Tibial nerve (tissue), 4 donors: ENCODE data around the gene CORO2B. TPM values are rescaled to one million over a fixed set of nuclear protein-coding genes. Genes with fewer than 3 reads are reported as not detected.

Source experiments
- DNase-seq, 2 donors: peaks; one replicate each; pipeline ENCODE4 v3.0.0-alpha.2; 2019; ENCODE audit warnings: low spot score in 2 of 2
- H3K27ac ChIP-seq, 4 donors: fragments of 200-600 bp; sonication (generic) in 3 of 4; one replicate each; pipeline ENCODE4 v1.5.1; 2017 to 2019; ENCODE audit warnings: mild to moderate bottlenecking in 1 of 4
- H3K27me3 ChIP-seq, 2 donors: fragments of 200-600 bp; sonication (generic) in 1 of 2; one replicate each; pipeline versions ENCODE4 v1.5.1 to v1.6.0; 2017 to 2019
- H3K36me3 ChIP-seq, 3 donors: fragments of 200-600 bp; sonication (generic); one replicate each; pipeline ENCODE4 v1.5.1; 2018 to 2019
- H3K4me1 ChIP-seq, 4 donors: fragments of 200-600 bp; sonication (generic) in 3 of 4; one replicate each; pipeline ENCODE4 v1.5.1; 2017 to 2019
- H3K4me3 ChIP-seq, 4 donors: fragments of 200-600 bp; sonication (generic) in 3 of 4; one replicate each; pipeline ENCODE4 v1.5.1; 2017 to 2019; ENCODE audit warnings: mild to moderate bottlenecking in 1 of 4, moderate library complexity in 1 of 4
- H3K9me3 ChIP-seq, 4 donors: fragments of 200-600 bp; sonication (generic) in 3 of 4; one replicate each; pipeline ENCODE4 v1.5.1; 2017 to 2019
- CTCF ChIP-seq, 5 experiments: fragments of 200-600 bp in 3 of 5; fragments of 450-650 bp in 2 of 5; sonication (generic) in 3 of 5; IDR thresholded peaks; one replicate each; pipeline ENCODE4 v1.5.1; 2016 to 2019; ENCODE audit warnings: antibody characterized with exemption in 5 of 5, mild to moderate bottlenecking in 3 of 5, moderate library complexity in 2 of 5
- EP300 ChIP-seq, 2 donors: sonication (generic); formaldehyde crosslinking; IDR thresholded peaks; one replicate each; pipeline ENCODE4 v1.6.1; 2017; ENCODE audit warnings: antibody characterized with exemption in 2 of 2, mild to moderate bottlenecking in 1 of 2
- POLR2A ChIP-seq, 2 donors: fragments of 450-650 bp; IDR thresholded peaks; one replicate each; pipeline ENCODE4 v1.6.1; 2017; ENCODE audit warnings: antibody characterized with exemption in 2 of 2, mild to moderate bottlenecking in 2 of 2, moderate library complexity in 2 of 2
- WGBS, 2 donors: methylation state at CpG; one replicate each; pipeline ENCODE4 v1.1.5; 2018; 5-methylcytosine and 5-hydroxymethylcytosine counted together
- total RNA-seq, 4 donors: library from RNA; depleted of rRNA; stranded (reverse); fragments of >200 nt; gene quantifications; one replicate each; pipeline ENCODE4 v1.1.0, GENCODE V29; 2016

Gene CORO2B
- total RNA-seq, 4 donors from 2014 or later: 6.3 to 12.6 (median 9.6) TPM

GRCh38 chr15:68586274-68586961 lies 7.6 kb downstream of the CORO2B start:
- no peaks in the 10 kb centered on the region for H3K9me3 ChIP-seq
- 52% methylated on average over 7 of the region's 8 CpGs for WGBS, 2 donors
- no peak for DNase-seq
- peak overlapping the region in 3 of 4 donors; percentile 62 to 92 (median 77) for H3K27ac ChIP-seq
- peaks cover 0 to 77% (median 14%) of the 10 kb centered on the region in 4 donors for H3K4me1 ChIP-seq
- H3K36me3 ChIP-seq: no peaks in the 10 kb centered on the region
- TF ChIP-seq POLR2A (IDR thresholded peaks at IDR 0.05): no peak
- TF ChIP-seq EP300 (IDR thresholded peaks at IDR 0.05): no peak
- no peak for TF ChIP-seq CTCF (IDR thresholded peaks at IDR 0.05)
- H3K4me3 ChIP-seq: no peak overlapping the region
- no peaks in the 10 kb centered on the region for H3K27me3 ChIP-seq

- no peak overlapping the region for H3K4me3 ChIP-seq
- H3K36me3 ChIP-seq: no peaks in the 10 kb centered on the region
- peaks cover 0 to 63% (median 14%) of the 10 kb centered on the region in 4 donors for H3K4me1 ChIP-seq
- H3K27me3 ChIP-seq: no peaks in the 10 kb centered on the region
- no peak for DNase-seq
- peak overlapping the region in 2 of 4 donors; percentile 77 to 84 for H3K27ac ChIP-seq
- no peaks in the 10 kb centered on the region for H3K9me3 ChIP-seq
- no peak for TF ChIP-seq POLR2A (IDR thresholded peaks at IDR 0.05)
- TF ChIP-seq CTCF (IDR thresholded peaks at IDR 0.05): no peak
- TF ChIP-seq EP300 (IDR thresholded peaks at IDR 0.05): no peak
- 79 to 90% methylated on average over 4 of the region's 4 CpGs for WGBS, 2 donors
Measured at GRCh38 chr15:68587769-68588385, 9.1 kb downstream of the CORO2B start.

GRCh38 chr15:68589053-68589452 lies 10.3 kb downstream of the CORO2B start:
- H3K9me3 ChIP-seq: no peaks in the 10 kb centered on the region
- no peak overlapping the region for H3K4me3 ChIP-seq
- 65 to 78% methylated on average over 2 of the region's 2 CpGs for WGBS, 2 donors
- H3K4me1 ChIP-seq: peaks cover 0 to 65% (median 14%) of the 10 kb centered on the region in 4 donors
- H3K27me3 ChIP-seq: no peaks in the 10 kb centered on the region
- peak overlapping the region in 2 of 4 donors; percentile 77 to 84 for H3K27ac ChIP-seq
- TF ChIP-seq POLR2A (IDR thresholded peaks at IDR 0.05): no peak
- TF ChIP-seq CTCF (IDR thresholded peaks at IDR 0.05): no peak
- no peak for TF ChIP-seq EP300 (IDR thresholded peaks at IDR 0.05)
- no peak for DNase-seq
- no peaks in the 10 kb centered on the region for H3K36me3 ChIP-seq

GRCh38 chr15:68589783-68590710 lies 11.3 kb downstream of the CORO2B start:
- no peaks in the 10 kb centered on the region for H3K9me3 ChIP-seq
- H3K27ac ChIP-seq: peak overlapping the region in 3 of 4 donors; percentile 60 to 84 (median 77)
- peak in 1 of 2 donors; percentile 51 for TF ChIP-seq EP300 (IDR thresholded peaks at IDR 0.05)
- no peak for TF ChIP-seq CTCF (IDR thresholded peaks at IDR 0.05)
- DNase-seq: no peak
- H3K4me3 ChIP-seq: no peak overlapping the region
- H3K4me1 ChIP-seq: peaks cover 0 to 65% (median 12%) of the 10 kb centered on the region in 4 donors
- no peaks in the 10 kb centered on the region for H3K27me3 ChIP-seq
- H3K36me3 ChIP-seq: no peaks in the 10 kb centered on the region
- WGBS, 2 donors: 47 to 64% methylated on average over 14 to 15 of the region's 15 CpGs
